Gastrocnemius medialis (tissue), 4 donors: ENCODE measurements around the gene XRRA1. TPM values are rescaled to one million over a fixed set of nuclear protein-coding genes. Genes with fewer than 3 reads are reported as not detected.
A peak's percentile ranks its signal among the peaks of the same experiment; 100 is the strongest.
"Not testable (repeated sequence)": the region's sequence is repeated elsewhere in the genome, so short reads cannot be mapped to it uniquely, and the experiment has no call there.

Source experiments
- ATAC-seq, 2 donors: fragments of 150-250 bp; one replicate each; pipeline ENCODE4 v1.9.1; 2016
- DNase-seq, 2 donors: peaks; one replicate each; pipeline ENCODE4 v3.0.0-alpha.2; 2019
- H3K27ac ChIP-seq, 4 donors: fragments of 200-600 bp; sonication (generic); 1 replicate in 1 of 4; 2 replicates in 3 of 4; pipeline ENCODE4 v1.5.1; 2016 to 2018; ENCODE audit warnings: mild to moderate bottlenecking in 2 of 4, moderate library complexity in 1 of 4
- H3K27me3 ChIP-seq, 3 donors: fragments of 200-600 bp; sonication (generic) in 2 of 3; 1 replicate in 1 of 3; 2 replicates in 2 of 3; pipeline versions ENCODE4 v1.5.1 to v1.6.0; 2016 to 2019; ENCODE audit warnings: mild to moderate bottlenecking in 1 of 3, moderate library complexity in 1 of 3
- H3K36me3 ChIP-seq, 2 donors: fragments of 200-600 bp; sonication (generic) in 1 of 2; one replicate each; pipeline ENCODE4 v1.5.1; 2017 to 2018
- H3K4me1 ChIP-seq, 2 donors: fragments of 200-600 bp; sonication (generic) in 1 of 2; one replicate each; pipeline ENCODE4 v1.5.1; 2016 to 2017; ENCODE audit warnings: mild to moderate bottlenecking in 2 of 2
- H3K4me3 ChIP-seq, 4 donors: fragments of 200-600 bp; sonication (generic) in 3 of 4; 1 replicate in 1 of 4; 2 replicates in 3 of 4; pipeline ENCODE4 v1.5.1; 2016 to 2019; ENCODE audit warnings: mild to moderate bottlenecking in 2 of 4
- H3K9me3 ChIP-seq, 3 donors: fragments of 200-600 bp; sonication (generic) in 2 of 3; 1 replicate in 1 of 3; 2 replicates in 2 of 3; pipeline ENCODE4 v1.5.1; 2016 to 2019
- CTCF ChIP-seq, 5 experiments: fragments of 450-650 bp in 3 of 5; fragments of 200-600 bp in 2 of 5; sonication (generic) in 2 of 5; IDR thresholded peaks in 4 of 5; conservative IDR thresholded peaks in 1 of 5; 1 replicate in 4 of 5; 2 replicates in 1 of 5; pipeline ENCODE4 v1.5.1; 2016 to 2019; ENCODE audit warnings: antibody characterized with exemption in 5 of 5, mild to moderate bottlenecking in 3 of 5, moderate library complexity in 3 of 5
- POLR2A ChIP-seq, 2 donors: fragments of 450-650 bp; IDR thresholded peaks; one replicate each; pipeline ENCODE4 v1.6.1; 2017; ENCODE audit warnings: antibody characterized with exemption in 2 of 2, mild to moderate bottlenecking in 2 of 2, moderate library complexity in 2 of 2
- in situ Hi-C, 4 donors: fragments of 200-750 bp; cut with MboI; loops; one replicate each; pipeline versions ENCODE4 v1.15.0 to v1.8.0; 2017; ENCODE audit warnings: low sequenced_read_pairs in 4 of 4
- intact Hi-C: fragments of 100-400 bp; cut with DNase I; formaldehyde crosslinking; loops from one replicate; pipeline ENCODE4 v1.15.1; 2023; ENCODE audit warnings: low total_unique reads
- total RNA-seq, 4 donors: library from RNA; depleted of rRNA; stranded (reverse); fragments of >200 nt; gene quantifications; one replicate each; pipeline versions ENCODE4 v1.1.0 to v1.2.3, GENCODE V29; 2016

XRRA1 gene
- total RNA-seq, 4 donors from 2014 or later, result 7.8 to 16.8 (median 8.8) TPM

GRCh38 chr11:74966651-74967050 is 17.8 kb upstream of the XRRA1 start:
- in situ Hi-C loops (no loop called here), intact Hi-C loops (no loop called here)
- ATAC-seq (no peak), DNase-seq (no peak)
- H3K27me3 ChIP-seq, result no peaks in the 10 kb centered on the region
- H3K27ac ChIP-seq, result no peak overlapping the region
- no peaks in the 10 kb centered on the region for H3K9me3 ChIP-seq
- TF ChIP-seq CTCF (IDR thresholded peaks at IDR 0.05 in 4 of 5, conservative IDR thresholded peaks at IDR 0.05 in 1 of 5), result no peak
- TF ChIP-seq POLR2A (IDR thresholded peaks at IDR 0.05), result no peak
- peaks cover 0 to 32% of the 10 kb centered on the region in 2 donors for H3K36me3 ChIP-seq
- H3K4me1 ChIP-seq, result peaks cover 12 to 21% of the 10 kb centered on the region in 2 donors
- no peak overlapping the region for H3K4me3 ChIP-seq

GRCh38 chr11:74960128-74960527 is 11.2 kb upstream of the XRRA1 start:
- H3K4me3 ChIP-seq, H3K9me3 ChIP-seq, H3K27ac ChIP-seq, intact Hi-C loops, H3K36me3 ChIP-seq, DNase-seq, in situ Hi-C loops, ATAC-seq, H3K27me3 ChIP-seq: not testable (repeated sequence)
- H3K4me1 ChIP-seq, result peaks cover 49 to 61% of the 10 kb centered on the region in 2 donors

GRCh38 chr11:74957937-74958629 is 9.2 kb upstream of the XRRA1 start:
- no peaks in the 10 kb centered on the region for H3K27me3 ChIP-seq
- H3K9me3 ChIP-seq, result no peaks in the 10 kb centered on the region
- TF ChIP-seq POLR2A (IDR thresholded peaks at IDR 0.05) (no peak), CTCF (IDR thresholded peaks at IDR 0.05 in 4 of 5, conservative IDR thresholded peaks at IDR 0.05 in 1 of 5) (no peak)
- no peak for DNase-seq
- no peak overlapping the region for H3K27ac ChIP-seq
- intact Hi-C loops, result no loop called here
- in situ Hi-C loops, result no loop called here
- H3K4me3 ChIP-seq, result no peak overlapping the region
- no peak for ATAC-seq
- H3K36me3 ChIP-seq, result peaks cover 0 to 6% of the 10 kb centered on the region in 2 donors
- peaks cover 42 to 48% of the 10 kb centered on the region in 2 donors for H3K4me1 ChIP-seq

GRCh38 chr11:74956397-74957015 is 7.6 kb upstream of the XRRA1 start:
- in situ Hi-C loops, result no loop called here
- H3K4me1 ChIP-seq, result peaks cover 42 to 48% of the 10 kb centered on the region in 2 donors
- DNase-seq, result peak in 1 of 2 donors; percentile 20

More at GRCh38 chr11:74956397-74957015, 7.6 kb upstream of the XRRA1 start:
- no peak for TF ChIP-seq CTCF (IDR thresholded peaks at IDR 0.05 in 4 of 5, conservative IDR thresholded peaks at IDR 0.05 in 1 of 5)
- Histone ChIP-seq H3K27me3 (no peaks in the 10 kb centered on the region), H3K36me3 (peaks cover 0 to 6% of the 10 kb centered on the region in 2 donors), H3K27ac (peak overlapping the region; percentile 26 to 58 (median 46)), H3K4me3 (no peak overlapping the region), H3K9me3 (no peaks in the 10 kb centered on the region)
- peak; percentile 73 to 82 for ATAC-seq
- intact Hi-C loops, result no loop called here
